Spinal cord (tissue), 10 donors: ENCODE results near the gene TFCP2. TPM values are rescaled to one million over a fixed set of nuclear protein-coding genes. Genes with fewer than 3 reads are reported as not detected.

Experiments
- DNase-seq, 6 donors: peaks; one replicate each; pipeline versions ENCODE4 v3.0.0 to v3.0.0-alpha.2; 2013 to 2015; ENCODE audit warnings: low spot score in 6 of 6, low read depth in 4 of 6
- H3K27ac ChIP-seq: one replicate; pipeline ENCODE4 v1.5.1; 2013; ENCODE audit warnings: low read depth, low read length, control low read depth
- H3K27me3 ChIP-seq: one replicate; pipeline ENCODE4 v1.6.1; 2013; ENCODE audit warnings: low read length; ENCODE audit not compliant: control insufficient read depth, insufficient read depth
- H3K36me3 ChIP-seq: one replicate; pipeline ENCODE4 v1.6.1; 2013; ENCODE audit warnings: low read length; ENCODE audit not compliant: control insufficient read depth, insufficient read depth
- H3K4me1 ChIP-seq: one replicate; pipeline ENCODE4 v1.6.1; 2013; ENCODE audit warnings: low read length; ENCODE audit not compliant: control insufficient read depth, insufficient read depth
- H3K4me3 ChIP-seq: one replicate; pipeline ENCODE4 v1.5.1; 2013; ENCODE audit warnings: low read depth, low read length, control low read depth
- H3K9me3 ChIP-seq: one replicate; pipeline ENCODE4 v1.6.1; 2013; ENCODE audit warnings: low read length; ENCODE audit not compliant: control insufficient read depth, insufficient read depth
- WGBS: methylation state at CpG from one replicate; pipeline ENCODE4 v1.1.5; 2013; ENCODE audit warnings: missing lambda C conversion rate; ENCODE audit not compliant: insufficient coverage; 5-methylcytosine and 5-hydroxymethylcytosine counted together
- polyA plus RNA-seq, 2 donors: library from polyadenylated mRNA; unstranded; fragments of 120-200 nt; gene quantifications; one replicate each; pipeline ENCODE4 v1.2.1, GENCODE V29; 2013; ENCODE audit not compliant: insufficient read length in 2 of 2
- total RNA-seq, 2 donors: library from RNA; depleted of rRNA in 1 of 2; stranded (reverse); fragments of 120-200 nt in 1 of 2; fragments of >200 nt in 1 of 2; gene quantifications; one replicate each; pipeline versions ENCODE4 v1.2.3 to v1.2.4, GENCODE V29; 2013 to 2014
- donor health status: healthy.

Gene TFCP2
- total and polyA plus RNA-seq, 4 donors, result 23.2 to 50.6 (median 36.4) TPM

DNA sequence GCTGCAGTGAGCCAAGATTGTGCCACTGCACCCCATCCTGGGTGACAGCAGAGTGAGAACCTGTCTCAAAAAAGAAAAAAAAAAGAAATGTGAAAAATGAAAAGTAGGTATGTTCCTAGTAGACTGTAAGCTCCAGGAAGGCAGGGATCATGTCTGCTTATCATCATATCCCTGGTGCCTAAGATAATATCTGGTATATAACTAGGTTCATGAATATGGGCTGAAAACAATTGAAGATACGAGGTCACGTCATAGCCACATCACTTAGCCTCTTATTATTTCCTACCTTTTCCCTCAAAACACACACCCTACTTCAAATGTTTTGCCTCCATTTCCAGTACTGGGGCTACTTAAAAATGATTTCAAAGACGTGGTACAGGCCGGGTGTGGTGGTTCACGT, 42.0 kb upstream of the TFCP2 start:
- no peak overlapping the region for H3K27ac ChIP-seq
- H3K27me3 ChIP-seq, result no peaks in the 10 kb centered on the region
- no peak for DNase-seq
- no peaks in the 10 kb centered on the region for H3K9me3 ChIP-seq
- peaks cover 28% of the 10 kb centered on the region for H3K4me1 ChIP-seq
- WGBS, result 94% methylated on average over 4 of the region's 5 CpGs
- H3K36me3 ChIP-seq, result peaks cover 4% of the 10 kb centered on the region
- no peak overlapping the region for H3K4me3 ChIP-seq

DNA sequence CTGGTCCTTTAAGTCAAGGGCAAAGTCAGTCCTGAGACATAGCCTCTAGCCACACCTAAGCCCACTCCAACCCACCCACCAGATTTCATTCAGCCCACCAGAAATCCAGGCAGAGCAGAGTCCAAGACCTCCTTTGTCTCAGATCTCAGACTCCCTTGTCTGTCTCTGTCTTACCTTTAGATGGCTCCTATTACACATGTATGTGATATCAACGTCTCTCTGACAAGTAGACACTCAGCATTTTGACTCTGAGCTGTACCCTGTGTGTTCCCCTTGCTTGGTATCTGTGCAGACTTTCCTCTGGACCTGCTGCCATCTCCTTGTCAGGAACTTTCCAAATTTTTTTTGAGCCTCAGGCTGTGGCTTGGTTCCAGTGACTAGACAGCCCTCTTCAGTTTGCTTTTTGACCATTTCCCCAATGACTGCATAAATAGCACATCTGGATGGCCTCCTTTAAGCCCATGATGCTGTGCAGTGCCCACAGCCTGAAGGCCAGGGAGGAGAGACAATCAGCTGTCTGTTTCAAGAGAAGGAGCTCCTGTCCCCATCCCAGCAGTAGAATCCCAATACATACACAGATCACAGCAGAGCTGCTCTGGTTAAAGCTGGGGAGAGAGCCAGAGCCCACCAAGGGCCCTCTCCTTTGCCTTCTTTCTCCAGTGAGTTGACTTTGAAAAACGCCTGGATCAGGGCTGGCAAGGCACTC, 37.9 kb upstream of the TFCP2 start:
- peaks cover 22% of the 10 kb centered on the region for H3K36me3 ChIP-seq
- H3K27ac ChIP-seq, result no peak overlapping the region
- H3K4me1 ChIP-seq, result peaks cover 13% of the 10 kb centered on the region
- no peaks in the 10 kb centered on the region for H3K27me3 ChIP-seq
- no peak overlapping the region for H3K4me3 ChIP-seq
- whole genome bisulfite sequencing, result 69% methylated on average over 2 of the region's 2 CpGs
- DNase-seq, result peak in 2 of 6 donors; percentile 16 to 37
- no peaks in the 10 kb centered on the region for H3K9me3 ChIP-seq

- no peak for DNase-seq
- H3K4me3 ChIP-seq, result no peak overlapping the region
- peaks cover 27% of the 10 kb centered on the region for H3K36me3 ChIP-seq
- no CpG with 5 or more reads among the region's 2 CpGs for WGBS
- no peaks in the 10 kb centered on the region for H3K9me3 ChIP-seq
- no peaks in the 10 kb centered on the region for H3K27me3 ChIP-seq
- H3K27ac ChIP-seq, result no peak overlapping the region
- peaks cover 26% of the 10 kb centered on the region for H3K4me1 ChIP-seq
These were observed 36.3 kb upstream of the TFCP2 start for GRCh38 chr12:51209259-51209658.

DNA sequence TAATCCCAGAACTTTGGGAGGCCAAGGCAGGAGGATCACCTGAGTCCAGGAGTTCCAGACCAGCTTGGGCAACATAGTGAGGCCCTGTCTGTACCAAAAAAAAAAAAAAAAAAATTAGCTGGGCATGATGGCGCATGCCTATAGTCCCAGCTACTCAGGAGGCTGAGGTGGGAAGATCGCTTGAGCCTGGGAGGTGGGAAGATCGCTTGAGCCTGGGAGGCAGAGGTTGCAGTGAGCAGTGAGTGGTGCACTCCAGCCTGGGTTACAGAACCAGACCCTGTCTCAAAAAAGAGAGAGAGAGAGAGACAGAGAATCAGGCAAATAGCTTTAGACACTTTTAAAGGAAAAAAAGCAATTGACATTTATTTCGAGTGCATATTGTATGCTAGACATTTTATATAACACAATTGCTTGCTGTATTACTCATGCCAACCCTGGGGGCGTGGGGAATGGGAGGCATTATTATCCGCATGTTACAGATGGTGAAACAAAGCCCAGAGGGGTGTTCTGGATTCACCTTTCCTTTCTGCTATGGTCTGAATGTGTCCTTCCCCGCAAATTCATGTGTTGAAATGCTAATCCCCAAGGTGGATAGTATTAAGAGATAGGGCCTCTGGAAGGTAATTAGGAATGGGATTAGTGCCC, 35.2 kb upstream of the TFCP2 start:
- Histone ChIP-seq H3K4me1 (peaks cover 27% of the 10 kb centered on the region), H3K27ac (no peak overlapping the region), H3K27me3 (no peaks in the 10 kb centered on the region), H3K9me3 (no peaks in the 10 kb centered on the region), H3K4me3 (no peak overlapping the region), H3K36me3 (peaks cover 34% of the 10 kb centered on the region)
- no peak for DNase-seq
- WGBS, result 91% methylated on average over 5 of the region's 7 CpGs

- 45% methylated on average over 4 of the region's 6 CpGs for WGBS
- Histone ChIP-seq H3K4me1 (peaks cover 15% of the 10 kb centered on the region), H3K36me3 (peaks cover 39% of the 10 kb centered on the region), H3K27ac (no peak overlapping the region), H3K9me3 (no peaks in the 10 kb centered on the region), H3K27me3 (no peaks in the 10 kb centered on the region), H3K4me3 (no peak overlapping the region)
- DNase-seq, result peak in 2 of 6 donors; percentile 26 to 65
These were observed 32.4 kb upstream of the TFCP2 start for GRCh38 chr12:51205350-51205749.

- Histone ChIP-seq H3K36me3 (peaks cover 58% of the 10 kb centered on the region), H3K27me3 (no peaks in the 10 kb centered on the region), H3K27ac (no peak overlapping the region), H3K4me3 (no peak overlapping the region), H3K4me1 (peaks cover 21% of the 10 kb centered on the region), H3K9me3 (no peaks in the 10 kb centered on the region)
- DNase-seq, result no peak
- WGBS, result no CpG with 5 or more reads among the region's 5 CpGs
These were observed 29.8 kb upstream of the TFCP2 start for GRCh38 chr12:51202718-51203117.

- H3K4me3 ChIP-seq, result no peak overlapping the region
- H3K27me3 ChIP-seq, result no peaks in the 10 kb centered on the region
- no peaks in the 10 kb centered on the region for H3K9me3 ChIP-seq
- whole genome bisulfite sequencing, result 100% methylated on average over 6 of the region's 9 CpGs
- no peak for DNase-seq
- H3K27ac ChIP-seq, result no peak overlapping the region
- H3K36me3 ChIP-seq, result peaks cover 64% of the 10 kb centered on the region
- peaks cover 22% of the 10 kb centered on the region for H3K4me1 ChIP-seq
These were observed 27.9 kb upstream of the TFCP2 start for GRCh38 chr12:51200806-51201205.

DNA sequence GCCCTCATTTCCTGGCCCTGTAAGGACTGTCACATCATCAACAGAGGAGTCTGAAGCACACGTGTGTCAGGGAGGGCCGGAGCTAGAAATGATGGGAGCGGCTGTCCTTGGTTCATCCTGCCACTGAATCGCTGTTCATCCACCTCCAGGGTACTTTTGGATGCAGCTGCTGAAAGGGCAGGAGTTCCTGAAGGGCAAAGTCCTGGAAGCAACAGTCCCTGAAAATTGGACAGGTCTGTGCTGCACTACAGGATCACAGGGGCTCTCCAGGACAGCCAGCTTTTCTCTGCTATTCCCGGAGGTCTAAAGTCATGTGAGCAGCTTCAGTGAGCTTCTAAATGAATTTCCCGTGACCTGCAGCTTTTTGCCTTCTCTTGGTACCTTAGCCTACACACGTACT, 27.2 kb upstream of the TFCP2 start:
- Histone ChIP-seq H3K27ac (no peak overlapping the region), H3K4me1 (peaks cover 16% of the 10 kb centered on the region), H3K9me3 (no peaks in the 10 kb centered on the region), H3K27me3 (no peaks in the 10 kb centered on the region), H3K4me3 (no peak overlapping the region), H3K36me3 (peaks cover 61% of the 10 kb centered on the region)
- 93% methylated on average over 5 of the region's 7 CpGs for WGBS
- DNase-seq, result no peak

DNA sequence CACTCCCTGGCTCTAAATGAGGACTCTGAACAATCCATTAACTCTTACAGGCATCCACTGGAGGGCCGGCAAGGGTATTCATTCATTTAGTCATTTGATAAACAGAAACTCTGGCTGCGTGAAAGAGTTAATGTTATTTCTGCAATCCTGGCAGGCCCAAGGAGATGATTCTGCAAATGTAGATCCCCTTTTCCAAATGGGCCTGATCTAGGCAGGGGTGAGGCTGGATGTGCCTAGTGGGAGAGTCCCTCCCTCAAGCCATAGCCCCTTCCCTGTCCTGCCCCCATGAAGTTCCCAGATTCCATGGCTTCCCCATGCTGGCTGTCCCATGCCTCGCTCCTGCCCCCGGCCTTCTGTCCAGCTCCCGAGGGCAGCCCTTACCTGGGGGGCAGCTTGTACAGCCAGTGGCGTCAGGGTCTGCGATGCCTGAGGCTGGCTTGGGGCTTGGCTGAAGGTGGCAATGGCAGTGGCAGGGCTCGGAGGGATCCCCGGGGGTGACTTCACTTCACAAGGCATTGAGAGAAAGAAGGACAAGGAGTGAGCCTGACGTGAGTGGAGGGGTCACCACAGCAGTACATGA, 26.5 kb upstream of the TFCP2 start:
- Histone ChIP-seq H3K27ac (no peak overlapping the region), H3K9me3 (no peaks in the 10 kb centered on the region), H3K27me3 (no peaks in the 10 kb centered on the region), H3K4me1 (peaks cover 11% of the 10 kb centered on the region), H3K4me3 (no peak overlapping the region), H3K36me3 (peaks cover 60% of the 10 kb centered on the region)
- 92% methylated on average over 9 of the region's 10 CpGs for WGBS
- DNase-seq, result no peak
